ENCODE data around the gene HHAT.

HHAT gene

DNA sequence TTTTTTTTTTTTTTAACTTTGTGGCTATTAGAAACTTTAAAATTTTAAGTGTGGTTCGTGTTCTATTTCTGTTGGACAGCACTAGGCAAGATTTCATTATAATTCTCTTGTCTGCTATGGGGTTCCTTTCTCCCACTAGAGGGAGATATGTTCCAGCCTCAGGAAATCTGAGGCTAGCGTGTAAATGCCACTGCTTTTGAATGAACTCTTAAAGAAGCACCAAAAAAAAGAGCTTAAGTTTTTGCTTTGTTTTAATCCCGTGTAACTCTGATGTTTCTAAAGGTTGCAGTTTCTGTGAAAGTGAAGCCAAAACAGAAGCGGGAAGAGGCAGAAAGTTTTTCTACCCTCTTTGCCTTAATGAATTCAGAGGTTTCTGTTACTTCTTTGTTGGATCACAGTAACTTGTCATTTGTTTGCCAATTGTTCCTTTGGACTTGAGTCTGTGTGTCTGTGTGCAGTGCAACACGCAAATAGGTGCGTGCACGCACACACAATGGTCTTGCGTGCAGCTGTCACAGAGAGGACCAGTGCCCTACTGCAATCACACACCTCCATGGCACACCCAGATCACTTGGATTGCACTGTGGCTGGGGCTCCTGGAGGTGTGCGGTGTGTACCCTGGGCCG is 32.3 kb downstream of the HHAT start:
- TF ChIP-seq MYC (IDR thresholded peaks at IDR 0.05; ENCODE audit: low read depth, low read length) (no peak), POLR2A (IDR thresholded peaks at IDR 0.05; ENCODE audit: extremely low read depth, insufficient read length) (no peak)
- TF ChIP-seq, protein P1, sequence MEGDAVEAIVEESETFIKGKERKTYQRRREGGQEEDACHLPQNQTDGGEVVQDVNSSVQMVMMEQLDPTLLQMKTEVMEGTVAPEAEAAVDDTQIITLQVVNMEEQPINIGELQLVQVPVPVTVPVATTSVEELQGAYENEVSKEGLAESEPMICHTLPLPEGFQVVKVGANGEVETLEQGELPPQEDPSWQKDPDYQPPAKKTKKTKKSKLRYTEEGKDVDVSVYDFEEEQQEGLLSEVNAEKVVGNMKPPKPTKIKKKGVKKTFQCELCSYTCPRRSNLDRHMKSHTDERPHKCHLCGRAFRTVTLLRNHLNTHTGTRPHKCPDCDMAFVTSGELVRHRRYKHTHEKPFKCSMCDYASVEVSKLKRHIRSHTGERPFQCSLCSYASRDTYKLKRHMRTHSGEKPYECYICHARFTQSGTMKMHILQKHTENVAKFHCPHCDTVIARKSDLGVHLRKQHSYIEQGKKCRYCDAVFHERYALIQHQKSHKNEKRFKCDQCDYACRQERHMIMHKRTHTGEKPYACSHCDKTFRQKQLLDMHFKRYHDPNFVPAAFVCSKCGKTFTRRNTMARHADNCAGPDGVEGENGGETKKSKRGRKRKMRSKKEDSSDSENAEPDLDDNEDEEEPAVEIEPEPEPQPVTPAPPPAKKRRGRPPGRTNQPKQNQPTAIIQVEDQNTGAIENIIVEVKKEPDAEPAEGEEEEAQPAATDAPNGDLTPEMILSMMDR (IDR thresholded peaks at IDR 0.05; ENCODE audit: low read depth, low read length): peak; percentile 63
- TF ChIP-seq, protein P2, sequence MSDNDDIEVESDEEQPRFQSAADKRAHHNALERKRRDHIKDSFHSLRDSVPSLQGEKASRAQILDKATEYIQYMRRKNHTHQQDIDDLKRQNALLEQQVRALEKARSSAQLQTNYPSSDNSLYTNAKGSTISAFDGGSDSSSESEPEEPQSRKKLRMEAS (IDR thresholded peaks at IDR 0.05; ENCODE audit: low read depth, low read length): no peak
- peak; percentile 47 for DNase-seq (ENCODE audit: low read depth)
- no peak overlapping the region for H3K4me3 ChIP-seq (ENCODE audit: low read depth, low read length)

DNA sequence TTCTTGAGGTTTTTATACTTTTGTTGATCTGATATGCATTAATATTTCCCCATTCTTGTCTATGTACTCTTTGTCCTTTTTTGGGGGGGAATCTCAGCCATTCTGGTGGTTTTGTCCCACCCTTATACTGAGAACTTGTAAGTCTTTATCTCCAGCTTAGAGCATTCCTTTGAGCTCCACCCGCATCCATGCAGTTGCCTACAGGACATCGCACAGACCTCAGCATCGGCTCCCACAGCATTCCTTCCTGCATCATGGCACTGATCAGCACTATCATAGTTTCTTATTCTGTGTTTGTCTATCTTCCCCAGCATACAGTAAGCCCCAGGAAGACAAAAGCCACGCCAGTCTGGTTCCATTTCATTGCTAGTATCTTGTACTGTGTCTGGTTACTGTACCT is 33.0 kb downstream of the HHAT start:
- TF ChIP-seq POLR2A (IDR thresholded peaks at IDR 0.05; ENCODE audit: extremely low read depth, insufficient read length) (no peak), MYC (IDR thresholded peaks at IDR 0.05; ENCODE audit: low read depth, low read length) (no peak)
- TF ChIP-seq, protein P2 (IDR thresholded peaks at IDR 0.05; ENCODE audit: low read depth, low read length): no peak
- TF ChIP-seq, protein P1 (IDR thresholded peaks at IDR 0.05; ENCODE audit: low read depth, low read length): no peak
- no peak overlapping the region for H3K4me3 ChIP-seq (ENCODE audit: low read depth, low read length)
- no peak for DNase-seq (ENCODE audit: low read depth)

DNA sequence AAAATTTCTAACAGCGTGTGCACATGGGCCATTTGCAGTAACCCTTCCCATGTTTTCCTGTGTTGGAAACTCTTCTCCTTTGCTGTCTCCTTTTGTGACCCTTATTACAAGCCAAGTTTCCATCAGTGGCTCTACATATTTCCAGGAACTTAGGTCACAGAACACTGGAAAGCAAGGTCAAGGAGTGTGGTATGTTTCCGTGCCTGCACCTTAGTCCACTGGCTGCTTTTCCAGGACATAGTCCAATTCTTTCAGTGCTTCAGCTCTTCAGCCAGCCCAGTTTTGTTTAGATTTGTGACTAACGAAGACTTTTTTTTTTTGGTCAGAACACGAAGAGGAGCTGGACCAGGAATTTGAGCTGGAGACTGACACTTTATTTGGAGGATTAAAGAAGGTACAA is 33.8 kb downstream of the HHAT start:
- no peak for DNase-seq (ENCODE audit: low read depth)
- TF ChIP-seq POLR2A (IDR thresholded peaks at IDR 0.05; ENCODE audit: extremely low read depth, insufficient read length): no peak
- TF ChIP-seq, protein P1 (IDR thresholded peaks at IDR 0.05; ENCODE audit: low read depth, low read length): no peak
- TF ChIP-seq, protein P2 (IDR thresholded peaks at IDR 0.05; ENCODE audit: low read depth, low read length): no peak
- TF ChIP-seq MYC (IDR thresholded peaks at IDR 0.05; ENCODE audit: low read depth, low read length): no peak
- H3K4me3 ChIP-seq (ENCODE audit: low read depth, low read length): no peak overlapping the region

DNA sequence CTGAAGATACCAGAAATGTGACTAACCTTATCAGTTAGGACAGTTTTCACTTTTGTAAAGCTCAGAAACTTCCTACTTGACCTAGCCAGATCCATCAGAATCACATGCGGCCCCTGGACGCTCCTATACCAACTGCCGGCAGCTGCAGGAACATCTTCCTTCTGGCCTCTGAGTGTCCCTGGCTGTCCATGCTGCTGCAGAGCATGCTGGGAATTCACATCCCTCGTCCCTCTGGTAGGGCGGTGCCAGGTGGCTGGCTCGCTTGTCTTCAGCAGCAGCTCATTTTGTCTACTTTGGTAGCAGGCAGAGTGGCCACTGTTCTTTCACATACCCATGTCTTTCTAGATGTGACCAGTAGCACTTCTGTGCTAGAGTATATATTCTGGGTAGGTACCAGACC is 34.4 kb downstream of the HHAT start:
- no peak for DNase-seq (ENCODE audit: low read depth)
- no peak overlapping the region for H3K4me3 ChIP-seq (ENCODE audit: low read depth, low read length)
- no peak for TF ChIP-seq POLR2A (IDR thresholded peaks at IDR 0.05; ENCODE audit: extremely low read depth, insufficient read length)
- TF ChIP-seq, protein P2 (IDR thresholded peaks at IDR 0.05; ENCODE audit: low read depth, low read length): no peak
- no peak for TF ChIP-seq MYC (IDR thresholded peaks at IDR 0.05; ENCODE audit: low read depth, low read length)
- TF ChIP-seq, protein P1 (IDR thresholded peaks at IDR 0.05; ENCODE audit: low read depth, low read length): no peak

DNA sequence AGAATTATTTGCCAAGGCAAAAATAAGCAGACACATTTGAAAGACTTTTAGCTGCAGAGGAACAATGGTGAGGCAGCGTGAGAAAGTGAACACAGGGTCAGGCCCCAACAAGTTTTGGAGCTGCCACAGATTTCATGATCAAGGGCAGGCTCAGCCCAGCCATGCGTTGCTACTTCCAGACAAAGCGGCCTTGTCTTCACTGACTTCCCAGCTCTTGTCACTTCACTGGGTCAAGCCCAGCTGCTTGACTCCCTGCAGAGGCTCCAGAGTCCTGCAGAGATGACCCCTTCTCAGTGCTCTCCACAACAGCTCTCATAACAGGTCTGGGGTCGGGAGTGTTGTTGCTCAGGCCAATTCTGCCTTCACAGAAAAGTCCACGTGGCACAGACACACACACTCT is 35.8 kb downstream of the HHAT start:
- H3K4me3 ChIP-seq (ENCODE audit: low read depth, low read length): no peak overlapping the region
- DNase-seq (ENCODE audit: low read depth): no peak
- TF ChIP-seq, protein P1 (IDR thresholded peaks at IDR 0.05; ENCODE audit: low read depth, low read length): no peak
- TF ChIP-seq, protein P2 (IDR thresholded peaks at IDR 0.05; ENCODE audit: low read depth, low read length): no peak
- TF ChIP-seq MYC (IDR thresholded peaks at IDR 0.05; ENCODE audit: low read depth, low read length): no peak
- no peak for TF ChIP-seq POLR2A (IDR thresholded peaks at IDR 0.05; ENCODE audit: extremely low read depth, insufficient read length)
